Fibroblast of lung (primary cell): ENCODE data around the gene LMOD2. TPM values are rescaled to one million over a fixed set of nuclear protein-coding genes. Genes with fewer than 3 reads are reported as not detected.

Experiments used
- DNase-seq, 2 donors: peaks; one replicate each; pipeline versions ENCODE4 v3.0.0 to v3.0.0-alpha.2; 2010; ENCODE audit warnings: low read depth in 2 of 2
- H2AFZ ChIP-seq: 2 replicates; pipeline ENCODE4 v1.5.1; 2012; ENCODE audit warnings: low read length, control low read depth, inconsistent platforms
- H3K27ac ChIP-seq: 2 replicates; pipeline ENCODE4 v1.5.1; 2011; ENCODE audit warnings: low read length, control low read depth; ENCODE audit not compliant: insufficient read depth
- H3K27me3 ChIP-seq: 2 replicates; pipeline ENCODE4 v1.5.1; 2011; ENCODE audit warnings: mild to moderate bottlenecking, low read length; ENCODE audit not compliant: control insufficient read depth, insufficient read depth
- H3K36me3 ChIP-seq: 2 replicates; pipeline ENCODE4 v1.5.1; 2011; ENCODE audit warnings: low read length; ENCODE audit not compliant: control insufficient read depth, insufficient read depth
- H3K4me1 ChIP-seq: 2 replicates; pipeline ENCODE4 v1.5.1; 2011; ENCODE audit warnings: low read length; ENCODE audit not compliant: control insufficient read depth, insufficient read depth; ENCODE audit errors: extremely low read depth
- H3K4me2 ChIP-seq: 2 replicates; pipeline ENCODE4 v1.5.1; 2011; ENCODE audit warnings: low read length, control low read depth; ENCODE audit not compliant: insufficient read depth; ENCODE audit errors: extremely low read depth
- H3K4me3 ChIP-seq, 4 experiments: fragments of 200-600 bp in 1 of 4; sonication (generic) in 1 of 4; replicated peaks in 1 of 4; 2 replicates each; pipeline ENCODE4 v1.5.1; 2011 to 2016; ENCODE audit warnings: low read length in 4 of 4, low read depth in 3 of 4, mild to moderate bottlenecking in 3 of 4, control low read depth in 2 of 4, inconsistent platforms in 1 of 4, mixed read lengths in 1 of 4; ENCODE audit not compliant: insufficient read depth in 1 of 4; ENCODE audit errors: control extremely low read depth in 1 of 4
- H3K79me2 ChIP-seq: 2 replicates; pipeline ENCODE4 v1.5.1; 2012; ENCODE audit warnings: mild to moderate bottlenecking, low read length, inconsistent platforms; ENCODE audit not compliant: control insufficient read depth, insufficient read depth
- H3K9ac ChIP-seq: 2 replicates; pipeline ENCODE4 v1.5.1; 2011; ENCODE audit warnings: mild to moderate bottlenecking, low read length, control low read depth; ENCODE audit not compliant: insufficient read depth
- H3K9me3 ChIP-seq: 2 replicates; pipeline ENCODE4 v1.5.1; 2012; ENCODE audit warnings: low read depth, low read length; ENCODE audit not compliant: control insufficient read depth, insufficient read depth
- H4K20me1 ChIP-seq: 2 replicates; pipeline ENCODE4 v1.5.1; 2011; ENCODE audit warnings: low read length; ENCODE audit not compliant: control insufficient read depth, insufficient read depth; ENCODE audit errors: extremely low read depth
- CTCF ChIP-seq, 2 donors: IDR thresholded peaks in 1 of 2; conservative IDR thresholded peaks in 1 of 2; 1 replicate in 1 of 2; 2 replicates in 1 of 2; pipeline ENCODE4 v1.5.1; 2011 to 2012; ENCODE audit warnings: low read length in 2 of 2, control low read depth in 1 of 2, inconsistent platforms in 1 of 2, low read depth in 1 of 2, mild to moderate bottlenecking in 1 of 2
- EZH2 ChIP-seq: IDR thresholded peaks from 2 replicates; pipeline ENCODE4 v1.5.1; 2012; ENCODE audit warnings: low read length, control low read depth, mild to moderate bottlenecking; ENCODE audit errors: missing control alignments
- polyA plus RNA-seq, 2 donors: library from polyadenylated mRNA; depleted of rRNA in 1 of 2; stranded (reverse) in 1 of 2; unstranded in 1 of 2; fragments of >200 nt; gene quantifications; 2 replicates each; pipeline ENCODE4 v1.2.1, GENCODE V29; 2011 to 2012; ENCODE audit warnings: missing spikeins in 1 of 2
- total RNA-seq: library from RNA; depleted of rRNA; stranded (reverse); fragments of >200 nt; gene quantifications from 2 replicates; pipeline ENCODE4 v1.2.1, GENCODE V29; 2014

The LMOD2 gene
- total and polyA plus RNA-seq, 2 donors (not counting 1 experiment from before 2014, with no cell fraction given) = not detected

- Histone ChIP-seq H2AFZ (no peak overlapping the region), H3K27ac (no peak overlapping the region), H4K20me1 (no peaks in the 10 kb centered on the region), H3K27me3 (no peaks in the 10 kb centered on the region), H3K9ac (no peak overlapping the region), H3K4me1 (no peaks in the 10 kb centered on the region), H3K9me3 (no peaks in the 10 kb centered on the region), H3K36me3 (no peaks in the 10 kb centered on the region), H3K4me2 (no peak overlapping the region), H3K79me2 (no peaks in the 10 kb centered on the region), H3K4me3 (no peak overlapping the region)
- TF ChIP-seq EZH2 (no peak), CTCF (conservative IDR thresholded peaks at IDR 0.05 in 1 of 2, IDR thresholded peaks at IDR 0.05 in 1 of 2; ENCODE audit: low read depth in 1 of 2, low read length in 2 of 2) (no peak)
- no peak for DNase-seq
These were observed 45.8 kb upstream of the LMOD2 start for GRCh38 chr7:123609883-123610239.

GRCh38 chr7:123612024-123612423 is 43.6 kb upstream of the LMOD2 start:
- peak in 1 of 2 donors; percentile 5 for DNase-seq
- no peak for TF ChIP-seq CTCF (conservative IDR thresholded peaks at IDR 0.05 in 1 of 2, IDR thresholded peaks at IDR 0.05 in 1 of 2; ENCODE audit: low read depth in 1 of 2, low read length in 2 of 2)
- Histone ChIP-seq H3K36me3 (no peaks in the 10 kb centered on the region), H2AFZ (no peak overlapping the region), H4K20me1 (no peaks in the 10 kb centered on the region), H3K9me3 (no peaks in the 10 kb centered on the region), H3K79me2 (no peaks in the 10 kb centered on the region), H3K4me2 (no peak overlapping the region), H3K4me3 (no peak overlapping the region), H3K4me1 (no peaks in the 10 kb centered on the region), H3K27me3 (no peaks in the 10 kb centered on the region), H3K27ac (no peak overlapping the region), H3K9ac (no peak overlapping the region)

- no peaks in the 10 kb centered on the region for H3K27me3 ChIP-seq
- no peaks in the 10 kb centered on the region for H3K79me2 ChIP-seq
- no peak overlapping the region for H3K9ac ChIP-seq
- no peak overlapping the region for H2AFZ ChIP-seq
- H3K4me2 ChIP-seq = no peak overlapping the region
- no peak overlapping the region for H3K27ac ChIP-seq
- no peaks in the 10 kb centered on the region for H3K9me3 ChIP-seq
- H3K36me3 ChIP-seq = no peaks in the 10 kb centered on the region
- DNase-seq = peak; percentile 54 to 75
- TF ChIP-seq CTCF (conservative IDR thresholded peaks at IDR 0.05 in 1 of 2, IDR thresholded peaks at IDR 0.05 in 1 of 2; ENCODE audit: low read depth in 1 of 2, low read length in 2 of 2) (no peak), EZH2 (no peak)
- H4K20me1 ChIP-seq = no peaks in the 10 kb centered on the region
- H3K4me1 ChIP-seq = no peaks in the 10 kb centered on the region
- H3K4me3 ChIP-seq = no peak overlapping the region
These were observed 40.3 kb upstream of the LMOD2 start for GRCh38 chr7:123615344-123615743.
